HG03442 (cell line): ENCODE data around the gene MED19.
"Not testable (repeated sequence)": the region's sequence is repeated elsewhere in the genome, so short reads cannot be mapped to it uniquely, and the experiment has no call there.

Experiments
- ATAC-seq: cut with Tn5 transposase; IDR thresholded peaks from one replicate; pipeline ENCODE4 v1.9.1; 2021; ENCODE audit warnings: mild to moderate bottlenecking, moderate library complexity; ENCODE audit not compliant: unreplicated experiment

Gene MED19

DNA sequence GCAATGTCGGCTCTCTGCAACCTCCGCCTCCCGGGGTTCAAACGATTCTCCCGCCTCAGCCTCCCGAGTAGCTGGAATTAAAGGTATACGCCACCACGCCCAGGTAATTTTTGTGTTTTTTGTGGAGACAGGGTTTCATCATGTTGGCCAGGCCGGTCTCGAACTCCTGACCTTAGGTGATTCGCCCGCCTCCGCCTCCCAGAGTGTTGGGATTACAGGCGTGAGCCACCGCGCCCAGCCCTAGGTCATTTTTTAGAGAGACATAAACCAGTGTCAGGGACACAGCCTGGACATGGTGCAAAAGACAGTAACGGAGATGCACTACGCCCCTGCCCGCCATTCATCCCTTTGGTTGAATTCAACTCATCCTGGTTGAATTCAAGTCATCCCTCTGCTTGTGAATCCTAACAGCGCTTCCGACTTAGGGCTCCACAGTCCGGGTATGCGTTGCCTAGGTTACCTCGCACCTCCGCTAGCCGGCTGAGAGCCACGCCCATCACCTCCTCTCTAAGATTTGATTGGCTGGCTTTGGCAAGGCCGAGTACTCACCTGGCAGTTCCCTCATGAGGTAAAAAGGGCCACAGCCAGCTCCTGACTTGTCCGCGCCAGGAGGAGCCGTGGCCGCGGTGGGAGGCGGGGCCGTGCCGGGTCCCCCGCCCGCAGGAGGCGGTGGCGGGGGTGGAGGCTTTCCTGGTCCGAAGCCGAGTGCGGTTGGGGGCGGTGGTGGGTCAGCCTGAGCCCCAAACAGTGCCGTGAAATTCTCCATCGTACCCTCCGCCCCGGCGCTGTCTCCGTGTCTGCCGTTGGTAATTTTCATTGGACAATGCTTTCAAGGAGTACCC, at the start of gene MED19:
MED19 (minus strand) TSS at position 802 of the 842 bp plus-strand sequence; CDS start at position 766, 36 bp downstream.
- peak; percentile 32 for ATAC-seq

DNA sequence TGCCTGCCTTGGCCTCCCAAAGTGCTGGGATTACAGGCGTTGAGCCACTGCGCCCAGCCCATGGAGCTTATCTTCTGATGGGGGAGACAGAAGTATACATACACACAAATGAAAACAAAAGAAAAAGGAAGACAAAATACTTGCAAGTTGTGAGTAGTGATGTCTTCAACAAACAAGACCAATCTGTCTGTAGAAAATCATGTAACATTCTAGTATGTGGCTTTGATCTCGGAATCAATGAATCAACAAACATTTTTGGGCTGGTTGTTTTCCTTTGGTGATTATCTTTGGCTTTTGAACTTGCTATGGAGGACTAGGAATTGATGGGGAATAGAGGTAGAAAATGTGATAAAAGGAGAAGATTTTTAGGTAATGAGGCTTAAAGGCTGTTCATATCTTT, 46.2 kb upstream of the MED19 start:
- no peak for ATAC-seq

DNA sequence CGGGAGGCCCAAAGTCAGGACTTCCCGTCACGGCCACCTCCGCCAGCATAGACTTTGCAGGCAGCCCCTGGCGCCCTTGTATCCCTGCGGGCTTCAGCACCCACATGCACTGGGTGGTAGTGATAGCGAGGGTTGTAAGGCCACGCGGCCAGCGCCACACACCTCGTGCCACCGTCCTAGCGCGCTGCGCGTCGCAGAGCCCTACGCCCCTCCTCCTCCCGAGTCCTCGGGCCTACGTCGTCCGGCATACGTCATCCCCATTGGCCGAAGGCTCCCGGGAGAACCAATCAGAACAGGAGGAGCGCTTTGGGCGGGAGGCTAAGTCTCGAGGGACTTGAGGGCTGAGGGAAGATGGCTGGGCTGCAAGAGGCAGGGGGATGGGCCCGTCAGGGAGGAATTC, 40.9 kb upstream of the MED19 start:
- ATAC-seq: no peak

GRCh38 chr11:57751676-57752253, 39.8 kb upstream of the MED19 start, which contains the start of gene BTBD18:
TSS of gene BTBD18 (minus strand) at chr11:57751819. CDS start at chr11:57751188, 631 bp downstream.
- no peak for ATAC-seq

- ATAC-seq: no peak
Measured at GRCh38 chr11:57751176-57751575, 39.2 kb upstream of the MED19 start.

- no peak for ATAC-seq
Measured at GRCh38 chr11:57746920-57747319, 34.9 kb upstream of the MED19 start.

- ATAC-seq: no peak
Measured at GRCh38 chr11:57745206-57745605, 33.2 kb upstream of the MED19 start.

GRCh38 chr11:57744357-57744756, 32.3 kb upstream of the MED19 start:
- ATAC-seq: no peak

DNA sequence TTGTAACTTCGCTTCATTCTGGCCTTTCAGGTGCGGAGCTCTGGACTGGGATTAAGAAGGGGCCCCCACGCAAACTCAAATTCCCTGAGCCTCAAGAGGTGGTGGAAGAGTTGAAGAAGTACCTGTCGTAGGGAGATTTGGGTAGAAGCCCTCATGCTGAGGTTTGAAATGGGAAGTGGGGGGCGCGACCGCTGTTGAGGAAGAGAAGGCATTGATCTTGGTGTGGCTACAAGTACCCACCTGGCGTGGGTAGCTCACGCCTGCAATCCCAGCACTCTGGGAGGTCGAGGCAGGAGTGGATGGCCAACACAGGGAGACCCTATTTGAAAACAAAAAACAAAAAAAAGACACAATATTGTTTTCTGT, 30.1 kb upstream of the MED19 start:
- ATAC-seq: no peak

- ATAC-seq: peak; percentile 88
Measured at GRCh38 chr11:57741132-57742086, 29.4 kb upstream of the MED19 start, which contains the start of gene SELENOH. TSS of gene SELENOH (plus strand) at chr11:57741491. CDS start at chr11:57741596, 105 bp downstream.

- ATAC-seq: no peak
Measured at GRCh38 chr11:57735619-57736298, 23.7 kb upstream of the MED19 start.

- no peak for ATAC-seq
Measured at GRCh38 chr11:57732661-57733060, 20.6 kb upstream of the MED19 start.

DNA sequence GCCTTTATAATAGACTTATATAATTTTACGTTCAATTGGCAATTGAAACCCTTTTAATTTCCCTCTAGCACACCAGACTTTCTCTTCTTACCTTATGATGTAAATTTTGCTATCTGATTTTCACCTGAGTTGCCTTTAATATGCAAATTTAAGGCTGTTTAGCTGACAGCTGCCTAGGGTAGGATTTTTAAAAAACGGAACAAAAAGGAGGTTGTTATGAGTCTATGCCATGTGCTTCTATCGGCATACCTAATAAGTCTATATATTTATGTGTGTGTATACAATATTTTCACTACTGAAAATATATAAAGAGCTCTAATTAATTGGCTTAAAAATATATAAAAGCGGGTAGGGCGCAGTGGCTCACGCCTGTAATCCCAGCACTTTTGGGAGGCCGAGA, 17.5 kb upstream of the MED19 start:
- ATAC-seq: no peak

DNA sequence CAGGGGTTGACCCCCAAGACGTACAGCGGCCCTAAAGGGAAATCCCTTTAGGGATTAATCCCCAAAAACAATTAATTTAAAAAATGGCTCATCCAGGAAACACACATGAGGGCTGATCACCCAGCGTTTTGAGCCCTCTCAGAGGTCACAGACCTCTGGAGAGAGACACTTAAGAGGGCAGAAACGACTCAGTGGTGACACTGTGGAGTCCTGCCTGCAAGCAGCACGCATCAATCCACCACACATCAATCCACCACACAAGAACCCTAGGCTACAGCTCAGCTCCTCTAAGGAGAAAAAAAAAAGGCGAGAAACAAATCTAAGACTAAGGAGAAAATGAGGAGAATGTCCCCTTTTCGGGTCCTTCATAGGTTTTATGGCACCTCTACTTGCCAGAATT, 16.8 kb upstream of the MED19 start:
- no peak for ATAC-seq

DNA sequence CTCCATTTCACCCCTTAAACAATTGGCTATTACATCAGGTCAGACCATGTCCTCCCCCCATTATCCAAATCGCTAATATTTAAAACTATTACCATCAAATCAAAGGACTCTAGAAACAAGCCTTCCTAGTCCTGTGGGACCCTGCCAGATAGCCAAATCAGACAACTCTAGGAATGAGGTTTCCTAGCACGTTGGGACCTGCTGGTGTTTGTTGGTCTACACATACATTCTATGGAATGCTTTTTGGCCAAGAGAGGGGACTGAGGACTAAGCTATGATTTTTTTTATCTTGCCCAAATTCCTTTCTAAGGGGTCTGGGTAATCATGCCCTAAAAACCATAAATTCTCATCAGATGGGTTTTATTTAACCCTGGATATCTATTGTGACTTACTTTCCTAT, 15.2 kb upstream of the MED19 start:
- no peak for ATAC-seq

GRCh38 chr11:57716726-57717125, 4.7 kb upstream of the MED19 start:
- not testable (repeated sequence) for ATAC-seq

GRCh38 chr11:57713835-57714234, 1.8 kb upstream of the MED19 start:
- no peak for ATAC-seq

- peak; percentile 95 for ATAC-seq
Measured at GRCh38 chr11:57712256-57713150, 488 bp upstream of the MED19 start, which contains the start of gene TMX2. TSS of gene TMX2 (plus strand) at chr11:57712593. CDS start at chr11:57712619, 26 bp downstream.

DNA sequence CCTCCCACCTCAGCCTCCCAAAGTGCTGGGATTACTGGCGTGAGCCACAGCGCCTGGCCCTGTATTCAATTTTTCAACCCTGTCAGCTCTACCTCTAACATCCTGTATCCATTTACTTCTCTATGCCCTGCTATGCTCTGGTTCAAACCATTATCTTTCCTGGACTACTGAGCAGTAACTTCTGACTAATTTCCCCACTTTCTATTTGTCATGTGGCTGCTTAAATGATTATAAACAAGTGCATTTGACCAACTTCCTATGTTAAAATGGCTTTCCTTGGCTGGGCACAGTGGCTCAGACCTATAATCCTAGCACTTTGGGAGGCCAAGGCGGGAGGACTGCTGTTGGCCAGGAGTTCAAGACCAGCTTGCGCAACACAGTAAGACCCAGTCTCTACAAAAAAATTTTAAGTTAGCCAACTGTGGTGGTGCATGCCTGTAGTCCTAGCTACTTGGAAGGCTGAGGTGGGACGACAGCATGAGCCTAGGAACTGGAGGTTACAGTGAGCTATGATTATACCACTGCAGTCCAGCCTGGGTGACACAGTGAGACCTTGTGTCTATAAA, 2.1 kb downstream of the MED19 start:
- ATAC-seq: no peak
